ENCODE measurements around the gene ZNF620. TPM values are rescaled to one million over a fixed set of nuclear protein-coding genes. Genes with fewer than 3 reads are reported as not detected.
A peak's percentile ranks its signal among the peaks of the same experiment; 100 is the strongest.

ZNF620 gene
- total RNA-seq, 4 donors from 2014 or later: 0.60 to 2.9 (median 1.6) TPM

- no peak overlapping the region for H3K27ac ChIP-seq
- WGBS: 79% methylated on average over 4 of the region's 4 CpGs
- no peak for DNase-seq (ENCODE audit: low spot score in 2 of 2)
Observed at GRCh38 chr3:40470701-40471100, 35.1 kb upstream of the ZNF620 start.

GRCh38 chr3:40476478-40477470 lies 29.1 kb upstream of the ZNF620 start, which contains the start of gene ZNF619:
ZNF619 (plus strand) TSS chr3:40477122; CDS start chr3:40477980, 858 bp downstream.
- H3K9me3 ChIP-seq: no peaks in the 10 kb centered on the region
- H3K4me3 ChIP-seq: peak within 1 kb of the TSS; percentile 93
- peak within 1 kb of the TSS; percentile 50 for H3K27ac ChIP-seq
- peak; percentile 76 to 90 for DNase-seq (ENCODE audit: low spot score in 2 of 2)
- TF ChIP-seq EP300 (IDR thresholded peaks at IDR 0.05): peak; percentile 13
- no peak for TF ChIP-seq POLR2A (IDR thresholded peaks at IDR 0.05)
- no peak for TF ChIP-seq POLR2AphosphoS5 (IDR thresholded peaks at IDR 0.05)
- H3K36me3 ChIP-seq: peaks cover 17% of the 10 kb centered on the region
- no peaks in the 10 kb centered on the region for H3K27me3 ChIP-seq
- peaks cover 13% of the 10 kb centered on the region for H3K4me1 ChIP-seq
- WGBS: 13% methylated on average over 42 of the region's 48 CpGs

More at GRCh38 chr3:40470701-40471100, 35.1 kb upstream of the ZNF620 start:
- H3K27me3 ChIP-seq: no peaks in the 10 kb centered on the region
- H3K4me3 ChIP-seq: no peak overlapping the region
- no peaks in the 10 kb centered on the region for H3K36me3 ChIP-seq
- no peak for TF ChIP-seq POLR2AphosphoS5 (IDR thresholded peaks at IDR 0.05)
- TF ChIP-seq EP300 (IDR thresholded peaks at IDR 0.05): no peak
- TF ChIP-seq CTCF (IDR thresholded peaks at IDR 0.05): no peak
- TF ChIP-seq POLR2A (IDR thresholded peaks at IDR 0.05): no peak
- no peaks in the 10 kb centered on the region for H3K9me3 ChIP-seq
- no peaks in the 10 kb centered on the region for H3K4me1 ChIP-seq

- Histone ChIP-seq H3K27ac (no peak overlapping the region), H3K27me3 (no peaks in the 10 kb centered on the region), H3K36me3 (peaks cover 26% of the 10 kb centered on the region), H3K4me3 (peak overlapping the region; percentile 93), H3K9me3 (no peaks in the 10 kb centered on the region), H3K4me1 (peaks cover 13% of the 10 kb centered on the region)
- DNase-seq (ENCODE audit: low spot score in 2 of 2): no peak
- TF ChIP-seq POLR2A (IDR thresholded peaks at IDR 0.05) (no peak), CTCF (IDR thresholded peaks at IDR 0.05) (no peak), POLR2AphosphoS5 (IDR thresholded peaks at IDR 0.05) (no peak), EP300 (IDR thresholded peaks at IDR 0.05) (no peak)
- WGBS: 39% methylated on average over 4 of the region's 4 CpGs
Observed at GRCh38 chr3:40477666-40478065, 28.2 kb upstream of the ZNF620 start.

- H3K36me3 ChIP-seq: peaks cover 59% of the 10 kb centered on the region
- WGBS: 94% methylated on average over 3 of the region's 3 CpGs
- no peak for TF ChIP-seq EP300 (IDR thresholded peaks at IDR 0.05)
- TF ChIP-seq CTCF (IDR thresholded peaks at IDR 0.05): no peak
- TF ChIP-seq POLR2A (IDR thresholded peaks at IDR 0.05): no peak
- TF ChIP-seq POLR2AphosphoS5 (IDR thresholded peaks at IDR 0.05): no peak
Observed at GRCh38 chr3:40487172-40487571, 18.7 kb upstream of the ZNF620 start.

GRCh38 chr3:40490916-40491315 lies 14.9 kb upstream of the ZNF620 start:
- Histone ChIP-seq H3K4me3 (no peak overlapping the region), H3K36me3 (peaks cover 24% of the 10 kb centered on the region), H3K27me3 (no peaks in the 10 kb centered on the region), H3K4me1 (no peaks in the 10 kb centered on the region), H3K9me3 (peaks cover 14% of the 10 kb centered on the region), H3K27ac (no peak overlapping the region)
- WGBS: 83% methylated on average over 5 of the region's 5 CpGs
- no peak for TF ChIP-seq POLR2A (IDR thresholded peaks at IDR 0.05)
- TF ChIP-seq EP300 (IDR thresholded peaks at IDR 0.05): no peak
- TF ChIP-seq CTCF (IDR thresholded peaks at IDR 0.05): no peak
- no peak for TF ChIP-seq POLR2AphosphoS5 (IDR thresholded peaks at IDR 0.05)
- no peak for DNase-seq (ENCODE audit: low spot score in 2 of 2)

More at GRCh38 chr3:40487172-40487571, 18.7 kb upstream of the ZNF620 start:
- no peak overlapping the region for H3K4me3 ChIP-seq
- no peak overlapping the region for H3K27ac ChIP-seq
- no peak for DNase-seq (ENCODE audit: low spot score in 2 of 2)
- no peaks in the 10 kb centered on the region for H3K4me1 ChIP-seq
- H3K27me3 ChIP-seq: no peaks in the 10 kb centered on the region
- H3K9me3 ChIP-seq: peaks cover 14% of the 10 kb centered on the region

Data from suprapubic skin (tissue), 4 donors.